CD14-positive monocyte (primary cell): Measurements from ENCODE around the gene DIDO1. TPM values are rescaled to one million over a fixed set of nuclear protein-coding genes. Genes with fewer than 3 reads are reported as not detected.

ENCODE experiments used
- DNase-seq, 3 donors: peaks; one replicate each; pipeline ENCODE4 v3.0.0-alpha.2; 2011 to 2022
- H2AFZ ChIP-seq: 2 replicates; pipeline ENCODE4 v1.6.0; 2012; ENCODE audit warnings: mild to moderate bottlenecking, low read depth, low read length, inconsistent platforms; ENCODE audit not compliant: insufficient read depth, poor library complexity, severe bottlenecking
- H3K27ac ChIP-seq, 2 donors: 1 replicate in 1 of 2; 2 replicates in 1 of 2; pipeline ENCODE4 v1.5.1; 2012 to 2013; ENCODE audit warnings: low read length in 2 of 2, control low read depth in 1 of 2, inconsistent platforms in 1 of 2, low read depth in 1 of 2, mild to moderate bottlenecking in 1 of 2
- H3K27me3 ChIP-seq, 2 donors: one replicate each; pipeline versions ENCODE4 v1.6.0 to v1.6.1; 2011 to 2013; ENCODE audit warnings: low read length in 2 of 2; ENCODE audit not compliant: control insufficient read depth in 2 of 2, insufficient read depth in 2 of 2
- H3K36me3 ChIP-seq, 2 donors: replicated peaks in 1 of 2; 1 replicate in 1 of 2; 2 replicates in 1 of 2; pipeline versions ENCODE4 v1.5.1 to v1.6.1; 2012 to 2013; ENCODE audit warnings: low read length in 2 of 2, control low read depth in 1 of 2, inconsistent platforms in 1 of 2, mild to moderate bottlenecking in 1 of 2; ENCODE audit not compliant: insufficient read depth in 2 of 2, control insufficient read depth in 1 of 2
- H3K4me1 ChIP-seq, 2 donors: 1 replicate in 1 of 2; 2 replicates in 1 of 2; pipeline versions ENCODE4 v1.5.1 to v1.6.1; 2012 to 2013; ENCODE audit warnings: low read length in 2 of 2, control low read depth in 1 of 2, inconsistent platforms in 1 of 2, mild to moderate bottlenecking in 1 of 2, moderate library complexity in 1 of 2; ENCODE audit not compliant: insufficient read depth in 2 of 2, control insufficient read depth in 1 of 2
- H3K4me2 ChIP-seq: replicated peaks from 2 replicates; pipeline ENCODE3; 2012; ENCODE audit warnings: low read length, moderate library complexity, mild to moderate bottlenecking; ENCODE audit not compliant: poor library complexity, severe bottlenecking; ENCODE audit errors: extremely low read depth
- H3K4me3 ChIP-seq, 3 experiments: fragments of 200-600 bp in 1 of 3; sonication (generic) in 1 of 3; replicated peaks in 1 of 3; 1 replicate in 2 of 3; 2 replicates in 1 of 3; pipeline ENCODE4 v1.5.1; 2011 to 2013; ENCODE audit warnings: low read length in 3 of 3, mild to moderate bottlenecking in 3 of 3, control low read depth in 2 of 3, low read depth in 2 of 3, inconsistent platforms in 1 of 3, moderate library complexity in 1 of 3
- H3K79me2 ChIP-seq: 2 replicates; pipeline ENCODE4 v1.6.0; 2012; ENCODE audit warnings: mild to moderate bottlenecking, control low read depth, inconsistent platforms, low read length, moderate library complexity; ENCODE audit not compliant: insufficient read depth
- H3K9ac ChIP-seq: 2 replicates; pipeline ENCODE4 v1.6.0; 2017; ENCODE audit warnings: low read length, mild to moderate bottlenecking; ENCODE audit not compliant: insufficient read depth, poor library complexity, severe bottlenecking
- H3K9me3 ChIP-seq, 2 donors: replicated peaks in 1 of 2; 1 replicate in 1 of 2; 2 replicates in 1 of 2; pipeline versions ENCODE4 v1.5.1 to v1.6.1; 2012 to 2013; ENCODE audit warnings: low read length in 2 of 2, control low read depth in 1 of 2; ENCODE audit not compliant: control insufficient read depth in 1 of 2, insufficient read depth in 1 of 2
- H4K20me1 ChIP-seq: 2 replicates; pipeline ENCODE4 v1.6.0; 2012; ENCODE audit warnings: mild to moderate bottlenecking, low read length, control low read depth, moderate library complexity; ENCODE audit not compliant: insufficient read depth
- H3K27ac Mint-ChIP-seq, 7 donors: one replicate each; pipeline ENCODE4 v1.8.0; 2020; ENCODE audit warnings: mild to moderate bottlenecking in 7 of 7, mixed read lengths in 7 of 7, moderate library complexity in 6 of 7, inconsistent platforms in 2 of 7
- H3K27me3 Mint-ChIP-seq, 3 donors: one replicate each; pipeline ENCODE4 v1.8.0; 2021 to 2022; ENCODE audit warnings: low read depth in 3 of 3, mild to moderate bottlenecking in 3 of 3, mixed read lengths in 3 of 3, moderate library complexity in 3 of 3, inconsistent platforms in 1 of 3
- H3K36me3 Mint-ChIP-seq, 2 donors: one replicate each; pipeline ENCODE4 v1.8.0; 2020; ENCODE audit warnings: mixed read lengths in 2 of 2, inconsistent platforms in 1 of 2, mild to moderate bottlenecking in 1 of 2
- H3K4me1 Mint-ChIP-seq: one replicate; pipeline ENCODE4 v1.8.0; 2020; ENCODE audit warnings: mild to moderate bottlenecking, mixed read lengths
- H3K4me3 Mint-ChIP-seq, 2 donors: one replicate each; pipeline ENCODE4 v1.8.0; 2020; ENCODE audit warnings: mild to moderate bottlenecking in 2 of 2, mixed read lengths in 2 of 2, moderate library complexity in 1 of 2
- H3K9me3 Mint-ChIP-seq, 7 donors: one replicate each; pipeline ENCODE4 v1.8.0; 2020 to 2022; ENCODE audit warnings: mixed read lengths in 7 of 7, mild to moderate bottlenecking in 6 of 7, moderate library complexity in 6 of 7, inconsistent platforms in 2 of 7
- CTCF ChIP-seq: fragments of 200-600 bp; IDR thresholded peaks from one replicate; pipeline ENCODE4 v1.8.0; 2022; ENCODE audit warnings: antibody characterized with exemption, mild to moderate bottlenecking
- WGBS: methylation state at CpG from one replicate; pipeline ENCODE4 v1.1.5; 2013; ENCODE audit warnings: missing lambda C conversion rate; ENCODE audit not compliant: insufficient coverage; 5-methylcytosine and 5-hydroxymethylcytosine counted together
- intact Hi-C, 2 donors: fragments of 100-400 bp; cut with micrococcal nuclease; formaldehyde crosslinking; loops; one replicate each; pipeline versions ENCODE4 v1.15.0 to v1.15.1; 2023
- polyA plus RNA-seq, 3 donors: library from polyadenylated mRNA; depleted of rRNA in 1 of 3; unstranded in 2 of 3; stranded (reverse) in 1 of 3; fragments of 300-500 nt in 2 of 3; fragments of >200 nt in 1 of 3; fragmentation: Illumina TruSeq in 2 of 3; gene quantifications; 1 replicate in 2 of 3; 2 replicates in 1 of 3; pipeline ENCODE4 v1.2.3, GENCODE V29; 2012 to 2021

DIDO1 gene
- polyA plus RNA-seq, 3 donors = 8.5 to 23.8 (median 12.9) TPM

GRCh38 chr20:62942456-62942855 is 16.2 kb upstream of the DIDO1 start:
- H3K27me3 ChIP-seq = no peaks in the 10 kb centered on the region
- no CpG with 5 or more reads among the region's 2 CpGs for WGBS
- no peak overlapping the region for H3K27ac ChIP-seq
- H3K9me3 ChIP-seq = no peaks in the 10 kb centered on the region
- H3K4me2 ChIP-seq = no peak overlapping the region
- peaks cover 0 to 1% (median 0%) of the 10 kb centered on the region in 3 donors for H3K27me3 Mint-ChIP-seq
- TF ChIP-seq CTCF = no peak
- intact Hi-C loops = no loop called here
- peaks cover 28% of the 10 kb centered on the region for H4K20me1 ChIP-seq
- no peak for DNase-seq
- H3K9ac ChIP-seq = no peak overlapping the region
- H3K4me3 ChIP-seq = no peak overlapping the region
- H3K36me3 ChIP-seq = peaks cover 62 to 70% of the 10 kb centered on the region in 2 donors
- H3K27ac Mint-ChIP-seq = peak overlapping the region in 1 of 7 donors; percentile 21
- H3K4me1 Mint-ChIP-seq = peaks cover 17% of the 10 kb centered on the region
- peaks cover 73% of the 10 kb centered on the region for H3K79me2 ChIP-seq
- H3K9me3 Mint-ChIP-seq = peaks cover 0 to under 1% (median 0%) of the 10 kb centered on the region in 7 donors
- H2AFZ ChIP-seq = no peak overlapping the region
- peaks cover 62 to 68% of the 10 kb centered on the region in 2 donors for H3K36me3 Mint-ChIP-seq
- no peak overlapping the region for H3K4me3 Mint-ChIP-seq
- peaks cover 13 to 17% of the 10 kb centered on the region in 2 donors for H3K4me1 ChIP-seq

GRCh38 chr20:62941792-62942191 is 15.5 kb upstream of the DIDO1 start:
- H3K4me2 ChIP-seq = no peak overlapping the region
- no peak overlapping the region for H3K27ac ChIP-seq
- H3K27me3 ChIP-seq = no peaks in the 10 kb centered on the region
- H2AFZ ChIP-seq = no peak overlapping the region
- peaks cover 17 to 24% of the 10 kb centered on the region in 2 donors for H3K4me1 ChIP-seq
- peaks cover 0 to 1% (median 0%) of the 10 kb centered on the region in 3 donors for H3K27me3 Mint-ChIP-seq
- intact Hi-C loops = no loop called here
- WGBS = 86% methylated on average over 1 of the region's 1 CpG
- H3K36me3 ChIP-seq = peaks cover 56 to 64% of the 10 kb centered on the region in 2 donors
- H3K79me2 ChIP-seq = peaks cover 75% of the 10 kb centered on the region
- DNase-seq = no peak
- peaks cover 20% of the 10 kb centered on the region for H3K4me1 Mint-ChIP-seq
- H3K4me3 ChIP-seq = no peak overlapping the region
- H3K9me3 Mint-ChIP-seq = no peaks in the 10 kb centered on the region
- no peaks in the 10 kb centered on the region for H3K9me3 ChIP-seq
- no peak for TF ChIP-seq CTCF
- H3K36me3 Mint-ChIP-seq = peaks cover 55 to 62% of the 10 kb centered on the region in 2 donors
- no peak overlapping the region for H3K27ac Mint-ChIP-seq
- H3K9ac ChIP-seq = no peak overlapping the region
- peaks cover 28% of the 10 kb centered on the region for H4K20me1 ChIP-seq
- no peak overlapping the region for H3K4me3 Mint-ChIP-seq
